ENCODE data around the gene SCN3B.

DNA sequence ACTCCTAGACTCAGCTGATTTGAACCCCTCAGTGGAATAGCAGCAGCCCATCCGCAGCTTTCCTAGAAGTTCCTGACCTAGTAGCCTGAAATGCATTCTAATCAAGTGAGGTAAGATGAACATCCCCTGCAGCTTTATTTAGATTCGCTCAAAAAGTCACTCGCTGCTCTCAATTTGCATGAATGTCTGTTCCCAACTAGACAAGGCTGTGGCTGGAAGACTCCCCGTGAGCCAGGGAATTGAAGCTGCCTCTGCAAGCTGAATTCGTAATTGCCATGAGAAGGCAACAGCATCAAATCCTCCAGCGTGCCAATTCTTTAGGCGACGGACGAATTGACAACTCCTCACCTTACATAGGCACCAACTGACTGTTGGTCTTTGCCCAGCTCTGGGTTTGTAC lies 17.1 kb upstream of the SCN3B start:
- TF ChIP-seq POLR2AphosphoS5 (IDR thresholded peaks at IDR 0.05) = no peak
- no peak for TF ChIP-seq CTCF (IDR thresholded peaks at IDR 0.05)
- no peak for TF ChIP-seq POLR2A (IDR thresholded peaks at IDR 0.05)
- TF ChIP-seq EP300 (IDR thresholded peaks at IDR 0.05; ENCODE audit: low read depth) = no peak
